ENCODE measurements around the gene GNG7. TPM values are rescaled to one million over a fixed set of nuclear protein-coding genes. Genes with fewer than 3 reads are reported as not detected.
"Not testable (repeated sequence)": the region's sequence is repeated elsewhere in the genome, so short reads cannot be mapped to it uniquely, and the experiment has no call there.

The GNG7 gene
- total RNA-seq, 1 experiment from 2014 or later = 0.47 TPM

DNA sequence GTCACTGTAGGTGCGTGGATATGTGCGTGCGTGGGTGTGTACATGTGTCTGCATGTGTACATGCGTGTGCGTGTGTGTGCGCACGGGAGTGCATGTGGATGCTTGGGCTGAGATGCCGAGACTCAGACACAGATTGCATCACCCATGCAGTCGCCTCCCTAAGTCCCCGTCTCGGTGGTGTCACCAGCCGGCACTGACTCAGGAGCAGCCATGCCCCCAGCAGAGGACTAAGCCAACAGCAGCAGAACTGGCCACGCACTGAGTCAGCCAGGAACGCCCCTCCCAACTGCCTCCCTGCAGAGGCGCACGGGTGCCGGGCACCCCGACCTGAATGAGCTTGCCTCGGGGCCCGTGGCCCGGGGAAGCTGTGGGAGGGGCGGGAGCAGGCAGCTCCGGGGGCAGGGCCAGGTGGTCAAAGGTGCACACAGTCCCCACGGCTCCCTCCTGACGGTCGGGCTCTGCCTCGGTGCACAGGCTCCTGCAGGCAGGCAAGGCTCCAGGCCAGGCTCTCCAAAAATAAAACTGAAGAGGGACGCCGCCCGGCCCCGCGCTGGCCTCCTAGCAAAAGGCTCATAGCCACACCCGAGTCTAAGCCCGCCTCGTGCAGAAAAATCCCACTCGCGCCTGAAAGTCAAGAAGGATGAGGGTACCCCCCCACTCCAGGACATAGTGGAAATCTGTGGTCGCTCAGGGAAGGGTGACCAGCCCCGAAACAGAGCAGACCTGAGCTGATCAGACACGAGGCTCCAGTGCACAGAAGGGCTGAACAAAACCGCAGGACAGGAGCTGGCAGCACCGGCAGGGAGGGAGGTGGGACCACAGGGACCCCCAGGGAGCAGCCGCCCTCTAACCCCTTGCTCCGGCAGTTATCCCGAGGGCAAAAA, 177.4 kb downstream of the GNG7 start:
- DNase-seq (ENCODE audit: low read depth) = peak; percentile 81
- in situ Hi-C loops (cut with HindIII; ENCODE audit: low pct_unique_long_range_greater_than_20kb, low sequenced_read_pairs) = no loop called here

DNA sequence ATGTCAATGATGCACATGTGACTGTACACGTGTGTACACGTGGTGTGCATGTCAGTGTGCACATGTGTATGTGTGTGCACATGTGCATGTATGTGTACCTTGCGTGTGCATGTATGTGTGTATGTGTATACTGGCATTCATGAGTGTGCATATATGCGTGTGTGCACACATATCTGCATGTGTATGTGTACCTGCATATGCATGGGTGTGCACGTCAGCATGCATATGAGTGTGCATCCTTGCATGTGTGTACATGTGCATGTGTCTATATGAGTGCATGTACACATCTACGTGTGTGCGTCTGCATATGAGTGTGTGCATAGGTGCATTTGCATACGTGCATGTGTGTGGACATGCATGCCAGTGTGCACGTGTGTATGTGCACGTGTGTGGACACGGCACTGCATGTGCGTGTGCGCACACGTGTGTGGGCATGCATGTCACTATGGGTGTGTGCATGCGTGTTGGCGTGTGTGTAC, 178.1 kb downstream of the GNG7 start:
- no peak for DNase-seq (ENCODE audit: low read depth)

DNA sequence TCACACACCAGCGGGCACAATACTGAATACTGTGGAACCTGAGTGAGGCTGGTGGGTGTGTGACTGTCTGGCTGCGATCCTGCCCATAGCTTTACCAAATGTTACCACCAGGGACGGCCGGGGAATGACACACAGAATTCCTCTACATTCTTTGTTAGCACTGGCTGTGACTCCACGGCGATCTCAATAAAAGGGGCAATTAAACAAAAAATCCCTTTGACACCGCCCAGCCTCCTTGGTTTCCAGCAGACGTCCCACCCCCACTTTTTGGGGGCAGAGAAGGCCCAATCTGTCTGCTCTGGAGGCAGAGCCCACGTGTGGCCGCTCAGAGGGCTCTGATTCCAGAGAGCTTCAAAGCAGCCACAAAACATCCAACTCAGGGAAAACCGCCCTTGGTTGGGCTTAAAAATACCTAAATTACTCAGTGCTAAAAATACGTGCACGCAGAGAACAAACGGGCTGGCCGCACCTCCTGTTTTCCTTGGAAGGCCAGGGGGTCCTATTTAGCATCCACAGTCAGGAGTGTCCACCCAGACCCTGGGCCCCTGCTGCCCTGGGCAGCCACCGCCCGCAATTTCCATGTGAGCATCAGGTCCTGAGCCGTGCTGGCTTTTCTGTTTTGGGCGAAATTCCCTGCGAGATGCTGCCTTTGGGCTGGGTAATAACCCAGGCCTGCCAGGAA, 178.7 kb downstream of the GNG7 start:
- no peak for DNase-seq (ENCODE audit: low read depth)
- in situ Hi-C loops (cut with HindIII; ENCODE audit: low pct_unique_long_range_greater_than_20kb, low sequenced_read_pairs) = no loop called here

More for the DNA sequence above, 178.1 kb downstream of the GNG7 start:
- in situ Hi-C loops (cut with HindIII; ENCODE audit: low pct_unique_long_range_greater_than_20kb, low sequenced_read_pairs) = no loop called here

DNA sequence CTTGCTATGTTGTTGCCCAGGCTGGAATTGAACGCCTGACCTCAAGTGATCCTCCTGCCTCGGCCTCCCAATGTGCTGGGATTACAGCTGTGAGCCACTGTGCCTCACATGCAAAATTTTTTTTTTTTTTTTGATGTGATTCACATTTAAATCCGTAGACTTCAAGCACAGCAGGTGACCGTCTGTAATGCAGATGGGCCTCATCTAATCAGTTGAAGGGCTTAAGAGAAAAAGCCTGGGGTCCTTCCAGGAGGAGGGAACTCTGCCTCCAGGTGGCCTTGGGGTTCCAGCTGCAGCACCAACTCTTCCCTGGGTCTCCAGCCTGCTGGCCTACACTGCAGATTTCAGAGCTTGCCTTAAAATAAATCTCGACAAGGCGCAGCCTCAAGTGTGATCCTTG, 183.0 kb downstream of the GNG7 start:
- DNase-seq (ENCODE audit: low read depth) = no peak
- in situ Hi-C loops (cut with HindIII; ENCODE audit: low pct_unique_long_range_greater_than_20kb, low sequenced_read_pairs) = no loop called here

DNA sequence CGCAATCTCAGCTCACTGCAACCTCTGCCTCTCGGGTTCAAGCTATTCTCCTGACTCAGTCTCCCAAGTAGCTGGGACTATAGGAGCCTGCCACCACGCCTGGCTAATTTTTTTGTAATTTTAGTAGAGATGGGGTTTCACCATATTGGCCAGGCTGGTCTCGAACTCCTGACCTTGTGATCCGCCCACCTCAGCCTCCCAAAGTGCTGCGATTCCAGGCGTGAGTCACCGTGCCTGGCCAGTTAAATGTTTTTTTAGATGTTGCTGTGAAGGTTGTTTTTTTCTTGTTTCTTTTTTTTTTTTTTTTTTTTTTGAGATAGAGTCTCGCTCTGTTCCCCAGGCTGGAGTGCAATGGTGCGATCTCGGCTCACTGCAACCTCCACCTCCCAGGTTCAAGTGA, 183.6 kb downstream of the GNG7 start:
- DNase-seq (ENCODE audit: low read depth); in situ Hi-C loops (cut with HindIII; ENCODE audit: low pct_unique_long_range_greater_than_20kb, low sequenced_read_pairs): not testable (repeated sequence)

DNA sequence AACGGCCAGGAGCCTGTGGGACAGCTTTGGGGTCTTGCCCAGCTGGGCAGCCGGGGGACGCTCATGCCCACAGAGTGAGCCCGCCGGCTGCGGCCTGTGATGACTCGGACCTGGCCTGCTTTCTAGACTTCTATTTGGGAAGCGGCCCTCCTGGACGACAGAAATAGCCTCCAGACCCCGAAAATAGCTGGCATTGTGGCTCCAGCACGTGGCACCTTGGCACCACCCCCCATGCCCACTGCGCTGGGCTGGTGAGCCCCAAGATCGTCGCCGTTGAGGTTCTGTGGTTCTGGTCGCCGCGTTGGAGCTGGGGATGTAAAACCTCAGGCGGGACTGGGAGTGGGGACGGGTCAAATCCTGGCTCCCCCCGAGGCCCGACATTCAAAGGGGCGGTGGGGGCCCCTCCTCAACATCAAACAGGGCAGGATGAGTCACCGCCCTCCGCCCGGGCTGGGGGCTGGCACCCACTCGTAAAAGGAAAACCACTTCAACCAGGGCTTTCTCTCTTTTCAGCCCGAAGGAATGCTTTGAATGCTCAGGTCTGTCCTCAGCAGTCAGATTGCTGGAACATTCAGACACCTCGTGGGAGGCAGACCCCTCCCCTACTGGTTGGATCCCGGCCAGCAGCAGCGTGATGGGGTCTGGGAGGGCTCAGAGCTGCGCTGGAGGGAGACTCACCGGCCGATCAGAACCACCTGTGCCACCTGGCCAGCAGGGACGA, 184.5 kb downstream of the GNG7 start:
- in situ Hi-C loops (cut with HindIII; ENCODE audit: low pct_unique_long_range_greater_than_20kb, low sequenced_read_pairs) = no loop called here
- DNase-seq (ENCODE audit: low read depth) = no peak

DNA sequence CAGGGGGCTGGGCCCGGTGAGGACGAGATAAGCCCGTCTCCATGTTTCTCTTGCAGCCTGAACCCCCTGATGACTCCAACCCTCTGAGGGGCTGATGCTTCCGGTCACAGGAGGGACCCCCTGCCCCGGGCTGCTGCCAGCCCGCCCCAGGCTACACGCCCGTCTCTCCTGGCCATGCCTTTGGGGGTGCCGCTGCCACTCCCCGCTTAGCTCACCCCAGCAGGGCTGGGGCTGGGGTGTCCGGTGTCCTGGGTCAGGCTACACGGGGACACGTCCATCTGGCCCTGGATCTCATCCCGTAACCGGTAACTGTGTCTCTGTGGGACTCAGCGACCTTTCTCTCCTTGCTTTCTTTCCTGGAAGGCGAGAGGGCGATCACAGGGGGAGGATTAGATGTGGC, 185.8 kb downstream of the GNG7 start:
- in situ Hi-C loops (cut with HindIII; ENCODE audit: low pct_unique_long_range_greater_than_20kb, low sequenced_read_pairs) = no loop called here
- DNase-seq (ENCODE audit: low read depth) = no peak

DNA sequence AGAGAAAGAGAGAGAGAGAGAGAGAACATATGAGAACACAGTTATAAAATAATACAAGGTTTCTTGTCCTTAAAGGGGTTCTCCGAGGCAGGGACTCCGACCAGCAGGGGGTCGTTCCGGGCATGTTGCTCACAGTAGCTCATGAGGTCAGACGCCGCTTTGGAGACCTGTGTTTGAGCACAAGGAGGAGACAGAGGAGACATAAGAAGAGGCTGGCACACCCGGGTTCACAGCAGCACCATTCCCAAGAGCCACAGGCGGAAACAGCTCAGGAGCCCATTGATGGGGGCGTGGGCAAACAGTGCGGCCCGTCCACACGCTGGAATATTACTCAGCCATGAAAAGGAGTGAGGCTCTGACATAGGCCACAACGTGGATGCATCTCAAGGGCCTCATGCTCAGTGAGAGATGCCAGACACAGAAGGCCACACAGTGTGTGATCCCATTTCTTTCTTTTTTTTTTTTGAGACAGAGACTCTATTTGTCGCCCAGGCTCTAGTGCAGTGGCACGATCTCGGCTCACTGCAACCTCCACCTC, 187.4 kb downstream of the GNG7 start:
- in situ Hi-C loops (cut with HindIII; ENCODE audit: low pct_unique_long_range_greater_than_20kb, low sequenced_read_pairs) = no loop called here
- DNase-seq (ENCODE audit: low read depth) = no peak

DNA sequence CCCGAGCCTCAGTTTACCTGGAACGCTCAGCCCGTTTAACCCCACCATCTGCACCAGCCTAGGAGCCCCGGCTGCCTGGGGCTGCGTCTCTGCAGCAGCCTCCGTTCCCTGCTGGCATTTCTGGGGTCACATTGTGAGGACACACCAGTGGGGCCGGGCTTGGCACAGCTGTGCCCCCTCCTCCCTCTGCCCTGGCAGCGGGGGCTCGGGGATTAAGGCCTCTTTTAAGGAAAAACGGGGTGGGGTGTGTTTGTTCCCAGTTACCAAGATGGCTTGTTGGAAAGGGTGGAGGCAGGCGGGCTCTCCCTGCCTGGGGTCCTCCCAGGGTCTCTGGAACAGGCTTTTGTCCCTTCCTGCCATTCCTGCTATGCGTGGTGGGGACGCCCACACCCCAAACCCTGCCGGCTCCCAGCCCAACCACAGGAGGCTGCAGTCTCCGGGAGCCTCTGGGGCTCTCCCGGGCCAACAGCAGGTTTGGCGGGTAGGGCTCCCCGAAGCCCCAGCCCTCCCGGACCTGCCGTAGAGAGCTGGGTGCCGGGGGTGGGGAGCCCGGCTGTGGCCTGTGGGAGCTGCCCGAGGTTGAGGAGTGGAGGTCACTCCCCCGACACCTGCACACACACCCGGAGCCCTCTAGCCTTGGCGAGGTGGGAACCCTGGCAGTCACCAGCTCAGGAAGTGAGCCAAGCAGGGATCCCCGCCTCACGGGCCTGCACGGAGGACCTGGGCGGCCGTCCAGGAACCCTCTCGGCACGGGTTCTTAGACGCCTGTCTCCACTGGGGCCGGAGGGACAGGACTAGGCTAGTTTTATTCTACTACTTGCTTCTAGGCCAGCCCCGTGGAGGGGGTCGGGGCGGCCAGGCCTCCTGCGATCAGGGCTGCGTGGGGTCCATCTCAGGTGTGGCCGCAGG, 189.7 kb downstream of the GNG7 start:
- no peak for DNase-seq (ENCODE audit: low read depth)
- in situ Hi-C loops (cut with HindIII; ENCODE audit: low pct_unique_long_range_greater_than_20kb, low sequenced_read_pairs) = no loop called here

DNA sequence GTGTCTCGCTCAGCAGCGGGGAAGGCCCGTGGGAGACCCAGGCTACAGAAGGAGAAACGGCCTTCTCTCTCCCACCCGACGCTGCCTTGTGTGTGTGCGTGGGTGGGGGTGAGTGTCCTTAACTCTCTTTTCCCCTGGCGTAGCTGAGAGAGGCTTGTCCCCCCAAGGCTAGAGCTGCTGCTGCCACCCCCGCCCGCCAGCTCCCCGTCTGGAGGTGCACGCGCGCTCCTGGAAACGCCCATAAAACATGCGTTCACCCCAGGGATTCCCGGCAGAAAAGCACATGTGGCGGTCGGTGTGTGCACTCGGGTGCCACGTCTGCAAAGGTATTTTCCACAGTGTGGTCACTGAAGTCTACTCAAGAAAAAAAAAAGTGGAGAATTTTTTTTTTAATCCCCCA, 190.5 kb downstream of the GNG7 start:
- no peak for DNase-seq (ENCODE audit: low read depth)
- in situ Hi-C loops (cut with HindIII; ENCODE audit: low pct_unique_long_range_greater_than_20kb, low sequenced_read_pairs) = no loop called here

DNA sequence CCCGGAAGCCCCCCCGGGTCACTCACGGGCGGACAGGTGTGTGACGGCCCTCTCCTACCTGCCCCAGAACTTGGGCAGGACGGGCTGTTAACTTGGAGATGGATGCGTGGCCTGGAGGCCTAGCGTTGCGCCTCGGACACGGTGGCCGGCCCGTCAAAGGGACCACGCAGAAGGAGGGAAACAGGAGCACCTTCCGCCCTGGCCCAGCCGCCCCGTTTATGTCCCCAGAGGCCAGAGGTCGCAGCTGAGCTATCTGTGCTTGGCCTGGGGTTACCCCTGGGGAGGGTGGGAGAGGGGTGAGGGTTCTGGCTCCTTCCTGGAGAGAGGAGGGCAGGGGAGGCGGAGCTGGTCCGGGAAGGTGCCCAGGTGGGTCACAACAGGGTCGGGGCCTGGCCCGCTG, 190.9 kb downstream of the GNG7 start:
- in situ Hi-C loops (cut with HindIII; ENCODE audit: low pct_unique_long_range_greater_than_20kb, low sequenced_read_pairs) = no loop called here
- DNase-seq (ENCODE audit: low read depth) = no peak

DNA sequence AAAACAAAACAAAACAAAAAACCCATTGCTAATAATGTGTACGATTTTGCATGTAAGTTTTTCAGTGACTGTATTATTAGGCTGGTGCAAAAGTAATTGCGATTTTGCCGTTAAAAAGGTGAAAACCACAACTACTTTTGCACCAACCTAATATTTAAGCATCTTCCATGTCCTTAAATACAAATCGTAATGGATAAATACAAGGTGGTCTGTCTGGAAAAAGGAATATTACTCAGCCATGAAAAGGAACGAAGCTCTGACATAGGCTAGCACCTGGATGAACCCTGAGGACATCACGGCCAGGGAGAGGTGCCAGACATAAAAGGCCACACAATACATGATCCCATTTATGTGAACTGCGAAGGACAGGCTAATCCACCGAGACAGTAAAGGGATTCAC, 193.4 kb downstream of the GNG7 start:
- in situ Hi-C loops (cut with HindIII; ENCODE audit: low pct_unique_long_range_greater_than_20kb, low sequenced_read_pairs) = no loop called here
- DNase-seq (ENCODE audit: low read depth) = no peak

DNA sequence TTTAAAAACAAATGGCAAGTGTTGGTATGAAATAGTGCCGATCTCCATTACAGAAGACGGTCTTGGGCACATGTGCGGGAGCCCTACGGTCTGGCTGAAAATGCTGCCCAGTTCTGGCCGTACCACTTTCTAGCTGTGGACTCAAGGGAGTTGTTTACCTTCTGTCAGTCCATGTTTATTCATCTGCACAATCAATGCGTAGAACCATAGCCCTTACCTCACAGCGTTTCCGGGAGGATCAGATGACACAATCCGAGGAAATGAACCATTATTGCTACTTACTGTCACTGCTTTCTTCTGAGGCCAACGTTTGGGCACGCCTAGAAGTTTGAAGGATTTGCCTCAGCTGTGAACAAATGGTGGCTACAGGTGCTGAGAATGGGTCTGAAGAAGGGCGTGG, 195.4 kb downstream of the GNG7 start:
- no peak for DNase-seq (ENCODE audit: low read depth)

DNA sequence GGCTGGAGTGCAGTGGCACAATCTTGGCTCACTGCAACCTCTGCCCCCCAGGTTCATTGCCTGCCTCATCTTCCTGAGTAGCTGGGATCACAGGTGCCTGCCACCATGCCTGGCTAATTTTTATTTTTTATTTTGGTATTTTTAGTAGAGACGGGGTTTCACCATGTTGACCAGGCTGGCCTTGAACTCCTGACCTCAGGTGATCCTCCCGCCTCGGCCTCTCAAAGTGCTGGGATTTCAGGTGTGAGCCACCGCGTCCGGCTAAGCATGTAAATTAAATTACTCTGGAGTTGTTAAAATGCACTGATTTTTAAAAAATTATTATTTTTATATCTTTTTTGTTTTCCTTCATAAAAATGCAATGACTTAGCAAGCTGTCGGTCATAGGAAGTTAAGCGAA, 195.8 kb downstream of the GNG7 start:
- in situ Hi-C loops (cut with HindIII; ENCODE audit: low pct_unique_long_range_greater_than_20kb, low sequenced_read_pairs); DNase-seq (ENCODE audit: low read depth): not testable (repeated sequence)

More for the DNA sequence above, 195.4 kb downstream of the GNG7 start:
- in situ Hi-C loops (cut with HindIII; ENCODE audit: low pct_unique_long_range_greater_than_20kb, low sequenced_read_pairs) = no loop called here

DNA sequence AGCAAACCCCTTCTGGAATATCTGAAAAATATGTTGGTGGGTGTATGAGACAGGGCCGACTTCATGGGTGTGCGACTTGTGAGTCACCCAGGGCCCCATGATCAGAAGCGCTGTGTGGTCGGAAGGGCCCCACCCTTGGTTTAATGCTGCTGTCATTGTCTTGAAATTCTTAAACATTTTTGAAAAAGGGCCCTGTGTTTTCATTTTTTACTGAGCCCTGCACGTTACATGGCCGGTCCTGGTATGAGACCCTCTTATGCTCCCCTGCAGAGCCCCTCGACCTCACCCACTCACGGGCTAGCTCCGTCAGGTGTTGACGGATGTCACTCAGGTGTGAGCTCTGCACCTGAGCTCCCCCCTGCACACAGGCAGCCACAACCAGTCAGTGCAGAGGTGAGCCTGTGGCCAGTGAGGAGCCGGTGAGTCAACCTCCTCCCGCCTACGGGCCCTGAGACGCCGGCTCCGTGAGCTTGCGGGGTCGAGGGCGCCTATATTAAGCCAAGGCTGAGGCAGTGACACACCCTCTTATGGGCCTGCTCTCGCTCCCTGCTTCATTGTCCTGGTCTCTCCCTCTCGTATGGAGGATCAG, 198.9 kb downstream of the GNG7 start:
- no peak for DNase-seq (ENCODE audit: low read depth)
- in situ Hi-C loops (cut with HindIII; ENCODE audit: low pct_unique_long_range_greater_than_20kb, low sequenced_read_pairs) = no loop called here

DNA sequence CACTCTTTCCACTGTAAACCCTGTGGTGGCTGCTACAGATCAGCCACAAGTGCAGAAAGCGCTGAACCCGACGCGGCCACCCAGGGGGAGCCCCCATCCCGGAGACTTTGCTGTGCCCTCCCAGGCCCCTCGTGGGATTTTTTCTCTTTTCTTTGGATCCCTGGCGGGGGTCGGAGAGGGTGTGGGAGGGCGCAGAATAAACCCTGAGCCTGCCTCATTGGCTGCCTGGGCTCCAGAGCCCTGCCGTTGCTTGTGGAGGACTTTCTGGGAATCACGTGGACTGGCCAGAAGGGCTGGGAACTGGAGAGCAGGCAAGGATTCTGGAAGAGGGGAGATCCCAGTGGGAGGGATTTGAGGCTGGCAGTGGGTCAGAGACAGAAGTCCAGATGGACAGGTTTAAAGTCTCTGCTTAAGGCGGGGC, 201.6 kb downstream of the GNG7 start:
- in situ Hi-C loops (cut with HindIII; ENCODE audit: low pct_unique_long_range_greater_than_20kb, low sequenced_read_pairs) = no loop called here
- DNase-seq (ENCODE audit: low read depth) = no peak

DNA sequence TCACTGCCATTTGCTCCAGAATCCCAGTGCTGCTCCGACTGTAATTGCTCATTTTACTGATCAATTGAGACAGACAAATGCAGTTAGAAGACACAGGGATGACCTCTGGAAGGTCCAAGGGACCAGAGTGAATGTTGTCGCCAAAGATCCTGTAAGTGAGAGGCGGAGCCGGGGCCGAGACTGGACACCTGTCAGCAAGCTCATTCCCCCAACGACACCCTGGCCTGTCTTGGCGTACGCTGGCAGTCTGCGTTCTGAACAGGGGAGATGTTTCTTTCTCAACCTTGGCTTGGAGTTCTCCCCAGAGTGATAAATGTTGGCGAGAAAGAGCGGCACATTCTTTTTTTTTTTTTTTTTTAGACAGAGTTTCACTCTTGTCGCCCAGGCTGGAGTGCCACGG, 202.3 kb downstream of the GNG7 start:
- in situ Hi-C loops (cut with HindIII; ENCODE audit: low pct_unique_long_range_greater_than_20kb, low sequenced_read_pairs) = no loop called here
- DNase-seq (ENCODE audit: low read depth) = no peak
